Erythroblast (primary cell): ENCODE data around the gene HSFX3.
A peak's percentile ranks its signal among the peaks of the same experiment; 100 is the strongest.
"Not testable (repeated sequence)": the region's sequence is repeated elsewhere in the genome, so short reads cannot be mapped to it uniquely, and the experiment has no call there.

Experiments
- DNase-seq, 2 experiments: peaks; one replicate each; lab custom pipeline; 2025; lab: John Stamatoyannopoulos, UW
- GATA1 ChIP-seq: IDR thresholded peaks from 2 replicates; pipeline ENCODE4 v1.6.1; 2011; ENCODE audit warnings: low read depth, mild to moderate bottlenecking, control low read depth, low read length, moderate library complexity
- POLR2A ChIP-seq: IDR thresholded peaks from 2 replicates; pipeline ENCODE4 v1.6.1; 2011; ENCODE audit warnings: mild to moderate bottlenecking, low read length

HSFX3 gene

DNA sequence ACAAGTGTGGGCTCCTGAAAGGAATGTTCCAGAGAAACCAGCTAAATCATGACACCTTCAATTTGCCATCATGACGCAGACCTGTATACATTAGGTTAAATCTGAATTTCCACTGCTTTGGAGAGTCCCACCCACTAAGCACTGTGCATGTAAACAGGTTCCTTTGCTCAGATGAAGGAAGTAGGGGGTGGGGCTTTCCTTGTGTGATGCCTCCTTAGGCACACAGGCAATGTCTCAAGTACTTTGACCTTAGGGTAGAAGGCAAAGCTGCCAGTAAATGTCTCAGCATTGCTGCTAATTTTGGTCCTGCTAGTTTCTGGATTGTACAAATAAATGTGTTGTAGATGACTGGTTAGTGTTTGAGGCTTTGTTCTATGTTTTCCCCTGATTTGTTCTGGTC, 2.8 kb downstream of the HSFX3 start:
- not testable (repeated sequence) for DNase-seq

DNA sequence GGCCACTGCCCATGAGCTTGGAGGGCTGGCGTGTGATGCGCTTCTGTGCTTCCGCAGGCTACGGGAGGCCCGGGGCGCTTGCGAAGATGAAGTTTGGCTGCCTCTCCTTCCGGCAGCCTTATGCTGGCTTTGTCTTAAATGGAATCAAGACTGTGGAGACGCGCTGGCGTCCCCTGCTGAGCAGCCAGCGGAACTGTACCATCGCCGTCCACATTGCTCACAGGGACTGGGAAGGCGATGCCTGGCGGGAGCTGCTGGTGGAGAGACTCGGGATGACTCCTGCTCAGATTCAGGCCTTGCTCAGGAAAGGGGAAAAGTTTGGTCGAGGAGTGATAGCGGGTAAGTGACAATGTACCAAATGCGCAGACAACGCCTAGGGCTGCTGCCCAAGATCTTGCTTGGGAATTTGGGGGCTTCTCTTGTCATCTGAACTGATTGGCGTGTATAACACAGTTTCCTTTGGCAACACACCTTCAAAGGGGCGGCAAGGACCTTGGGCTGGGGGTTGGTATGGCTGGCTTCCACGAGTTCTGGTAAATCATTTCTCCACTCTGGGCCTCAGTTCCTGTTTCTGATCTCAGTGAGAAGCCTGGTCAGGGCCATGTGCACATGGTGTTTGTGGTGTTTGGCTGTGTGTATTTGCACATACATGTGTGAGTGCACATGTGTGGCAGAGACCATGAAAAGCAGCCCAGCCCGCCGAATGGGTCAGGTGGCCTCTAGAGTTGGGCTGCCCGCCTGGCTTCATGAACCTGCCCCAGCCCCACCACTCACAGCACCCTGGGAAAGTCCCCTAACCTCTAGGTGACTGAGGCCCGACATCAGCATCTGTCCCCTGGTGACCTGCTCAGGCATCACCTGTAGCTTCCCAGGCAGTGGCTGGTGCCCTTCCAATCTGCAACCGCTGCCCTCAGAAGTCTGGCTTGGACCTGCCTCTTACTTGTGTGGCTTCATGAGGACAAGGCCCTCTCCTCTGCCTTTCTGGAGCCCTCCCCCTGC, 3.9 kb downstream of the HSFX3 start:
- DNase-seq: peak; percentile 27 to 40

DNA sequence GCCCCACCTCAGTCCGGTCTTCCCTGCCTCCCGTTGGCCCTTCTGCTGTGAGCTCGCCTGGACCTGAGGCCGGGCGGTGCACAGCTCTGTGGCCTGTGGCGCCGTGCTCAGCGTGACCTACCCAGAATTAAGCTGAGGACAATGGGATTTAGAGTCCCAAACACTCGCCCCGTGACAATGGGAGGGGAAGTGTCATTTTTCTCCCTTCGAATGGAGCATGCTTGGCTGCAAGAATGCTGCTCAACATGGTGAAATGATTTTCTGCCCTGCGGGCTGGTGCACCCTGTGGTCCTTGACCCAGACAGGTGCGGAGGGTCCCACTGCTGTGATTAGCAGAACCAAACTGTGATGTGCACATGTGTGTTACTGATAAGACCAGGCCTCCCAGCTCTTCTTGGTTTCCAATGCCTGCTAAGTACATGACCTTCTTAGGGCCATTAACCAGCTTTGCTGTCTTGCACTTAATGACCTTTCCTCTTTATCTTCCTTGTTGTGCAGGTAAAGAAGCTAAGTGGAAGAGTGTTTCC, 8.1 kb downstream of the HSFX3 start:
- TF ChIP-seq POLR2A (no peak), GATA1 (no peak)
- DNase-seq: peak; percentile 47 to 68

DNA sequence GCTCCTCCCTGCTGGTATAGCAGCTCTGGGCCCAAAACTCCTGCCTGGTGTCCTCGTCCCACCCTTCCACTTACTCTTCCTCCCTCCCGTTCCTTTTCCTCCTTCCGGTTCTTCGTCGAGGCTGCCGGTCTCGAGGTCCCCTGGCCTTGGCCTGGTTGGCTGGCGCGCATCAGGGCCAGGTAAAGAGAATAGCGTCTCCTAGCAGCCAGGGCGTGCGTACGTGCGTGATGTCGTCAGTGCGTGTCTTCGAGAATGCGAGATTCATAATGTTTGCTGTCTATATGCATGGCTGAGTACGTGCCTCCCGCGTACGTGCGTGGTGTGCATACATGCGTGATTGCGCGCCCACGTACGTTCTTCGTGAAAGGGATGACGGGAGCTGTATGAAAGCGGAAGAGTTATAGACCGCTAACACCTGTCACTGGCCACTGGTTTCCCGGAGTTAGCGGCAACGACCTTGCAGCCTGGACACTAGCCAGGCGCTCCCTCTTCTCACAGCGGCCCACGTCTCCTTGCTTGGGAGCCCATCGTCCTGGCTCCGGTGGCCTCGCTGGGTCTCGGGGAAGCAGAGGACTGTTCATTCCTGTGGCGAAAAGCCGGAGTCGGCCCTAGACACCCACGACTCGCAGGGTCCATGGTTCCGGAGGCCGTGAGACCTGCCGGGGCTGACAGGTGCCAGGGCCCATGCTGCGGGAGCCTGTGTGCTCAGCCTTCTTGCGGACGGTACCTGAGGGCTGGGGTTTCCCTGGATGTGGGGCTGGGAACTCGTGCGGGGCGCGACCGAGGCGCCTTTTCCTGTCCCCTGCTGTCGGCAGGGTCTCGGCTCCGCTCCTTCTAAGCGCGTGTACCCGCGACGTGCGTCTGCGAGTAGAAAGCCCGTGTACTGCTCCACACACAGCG, 8.9 kb downstream of the HSFX3 start, which contains the start of gene EOLA1:
Gene EOLA1 (plus strand): TSS at position 392 of the 900 bp plus-strand sequence. CDS start 4,619 bp downstream, outside the sequence.
- DNase-seq: peak; percentile 91 to 95
- TF ChIP-seq GATA1: no peak
- TF ChIP-seq POLR2A: peak; percentile 76

DNA sequence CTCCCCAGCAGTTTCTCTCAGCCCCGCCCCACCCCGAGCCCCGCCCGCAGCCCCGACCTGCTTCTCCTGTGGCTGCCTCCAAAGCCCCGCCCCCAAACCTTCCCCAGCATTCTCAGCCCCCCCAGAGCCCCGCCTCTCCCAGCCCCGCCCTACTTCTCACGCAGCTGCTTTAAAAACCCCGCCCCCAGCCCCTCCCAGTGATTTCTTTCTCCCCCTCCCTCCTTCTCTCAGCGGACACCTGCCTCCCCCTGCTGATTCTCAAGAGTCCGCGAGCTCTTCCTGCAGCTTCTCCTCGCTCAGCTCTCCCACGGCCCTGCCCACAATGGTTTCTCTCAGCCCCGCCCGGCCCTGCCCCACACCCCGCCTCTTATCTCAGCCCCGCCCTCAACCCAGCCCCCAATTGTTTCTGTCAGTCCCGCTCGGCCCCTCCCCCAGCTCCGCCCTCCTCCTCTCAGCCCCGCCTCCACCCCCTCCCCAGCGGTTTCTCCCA, 9.5 kb downstream of the HSFX3 start:
- DNase-seq: peak; percentile 91 to 92
- TF ChIP-seq GATA1 (no peak), POLR2A (no peak)

DNA sequence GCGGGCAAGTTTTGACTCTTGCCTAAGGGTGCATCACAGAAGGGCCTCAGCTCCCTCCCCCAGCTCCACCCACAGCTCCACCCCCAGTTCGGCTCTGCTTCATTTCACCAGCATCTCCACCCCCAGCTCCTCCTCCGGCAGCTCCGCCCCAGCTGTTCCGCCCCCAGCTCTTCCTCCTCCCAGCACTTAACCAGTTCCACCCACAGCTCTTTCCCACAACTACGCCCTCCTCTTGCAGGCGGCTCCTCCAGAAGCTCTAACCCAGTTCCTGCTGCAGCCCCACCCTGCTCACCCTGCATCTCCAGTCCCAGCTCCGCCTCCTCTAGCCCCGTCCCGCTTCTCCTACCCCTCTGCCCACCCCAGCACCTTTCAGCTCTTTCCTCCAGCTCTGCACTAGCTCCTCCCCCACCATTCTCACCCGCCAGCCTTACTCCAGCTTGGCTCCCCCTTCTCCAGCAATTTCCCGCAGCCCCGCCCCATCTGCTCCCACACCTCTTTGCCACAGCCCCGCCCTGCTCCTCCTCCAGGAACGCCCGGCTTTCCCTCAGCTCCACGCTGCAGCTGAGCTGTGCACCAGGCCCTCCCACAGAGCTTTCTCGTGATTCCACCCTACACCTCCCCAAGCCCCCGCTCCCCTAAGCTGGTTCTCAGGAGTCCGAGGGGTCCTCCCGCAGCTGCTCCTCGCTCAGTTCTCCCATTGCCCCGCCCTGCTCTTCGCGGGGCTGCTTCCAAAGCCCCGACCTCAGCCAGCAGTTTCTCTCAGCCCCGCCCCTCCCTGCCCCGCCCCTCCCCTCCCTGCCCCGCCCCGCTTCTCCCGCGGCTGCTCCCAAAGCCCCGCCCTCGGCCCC, 10.2 kb downstream of the HSFX3 start:
- peak; percentile 92 to 93 for DNase-seq
- TF ChIP-seq GATA1 (no peak), POLR2A (no peak)

DNA sequence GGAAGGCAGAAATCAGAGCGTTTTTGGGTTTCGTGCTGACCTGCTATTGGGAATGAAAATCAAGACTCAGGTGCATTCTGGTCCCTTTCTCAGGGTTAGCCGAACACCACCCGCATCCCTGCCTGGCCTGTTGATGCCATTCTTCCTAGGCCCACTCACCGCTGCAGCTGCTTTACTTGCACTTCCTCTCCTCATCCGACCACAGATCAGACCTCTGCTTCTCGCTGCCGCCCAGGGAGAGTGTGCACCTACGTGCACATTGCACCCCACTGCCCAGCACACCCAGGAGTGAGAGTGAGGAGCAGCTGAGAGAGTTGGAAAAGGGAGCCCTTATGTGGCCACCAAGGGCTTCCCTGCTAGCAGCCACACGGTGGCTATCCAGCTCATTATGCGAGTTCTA, 12.2 kb downstream of the HSFX3 start:
- DNase-seq: not testable (repeated sequence)

DNA sequence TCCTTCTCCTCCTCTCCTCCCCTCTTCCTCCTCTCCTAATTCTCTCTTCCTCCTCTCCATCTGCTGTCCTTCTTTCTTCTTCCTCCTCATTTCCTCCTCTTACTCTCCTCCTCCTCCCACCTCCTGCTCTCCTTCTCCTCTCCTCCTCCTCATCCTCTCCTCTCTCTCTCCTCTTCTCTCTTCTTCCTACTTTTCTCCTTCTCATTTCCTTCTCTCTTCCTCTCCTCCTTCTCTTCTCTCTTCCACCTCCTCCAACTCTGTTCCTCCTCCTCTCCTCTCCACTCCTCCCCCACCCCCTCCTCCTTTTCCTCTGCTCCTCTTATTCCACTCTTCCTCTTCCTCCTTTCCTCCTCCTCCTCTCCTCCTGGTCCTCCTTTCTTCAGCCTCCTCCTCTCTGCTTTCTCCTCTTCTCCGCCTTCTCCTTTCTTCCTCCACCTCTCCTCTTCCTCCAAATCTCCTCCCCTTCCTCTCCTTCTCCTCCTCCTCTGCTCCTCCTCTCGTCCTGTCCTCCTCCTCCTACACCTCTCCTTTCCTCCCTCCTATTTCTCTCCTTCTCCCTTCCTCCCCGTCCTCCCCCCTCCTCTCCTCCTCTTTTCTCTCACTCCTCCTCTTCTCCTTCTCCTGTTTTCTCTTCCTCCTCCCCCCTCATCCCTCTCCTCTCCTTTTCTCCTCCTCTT, 14.7 kb downstream of the HSFX3 start:
- DNase-seq: not testable (repeated sequence)

DNA sequence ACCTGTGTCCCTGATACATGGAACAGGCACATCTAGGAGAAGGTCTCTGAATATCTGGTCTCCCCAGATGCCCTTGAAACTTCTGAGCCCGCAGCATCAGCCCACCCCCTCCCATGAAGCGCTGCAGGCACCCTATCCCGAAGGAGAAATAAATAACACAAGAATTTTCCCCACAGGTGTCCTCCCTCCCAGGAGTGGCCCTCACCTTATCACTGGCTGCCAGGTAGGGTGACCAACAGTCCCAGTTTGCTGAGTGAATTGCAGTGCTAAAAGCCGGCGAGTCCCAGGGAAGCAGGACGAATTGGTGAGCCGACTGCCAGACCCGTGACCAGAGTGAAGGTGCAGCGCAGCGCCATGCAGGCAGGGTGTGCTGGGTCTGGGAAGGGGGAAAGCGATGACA, 15.7 kb downstream of the HSFX3 start:
- not testable (repeated sequence) for DNase-seq

DNA sequence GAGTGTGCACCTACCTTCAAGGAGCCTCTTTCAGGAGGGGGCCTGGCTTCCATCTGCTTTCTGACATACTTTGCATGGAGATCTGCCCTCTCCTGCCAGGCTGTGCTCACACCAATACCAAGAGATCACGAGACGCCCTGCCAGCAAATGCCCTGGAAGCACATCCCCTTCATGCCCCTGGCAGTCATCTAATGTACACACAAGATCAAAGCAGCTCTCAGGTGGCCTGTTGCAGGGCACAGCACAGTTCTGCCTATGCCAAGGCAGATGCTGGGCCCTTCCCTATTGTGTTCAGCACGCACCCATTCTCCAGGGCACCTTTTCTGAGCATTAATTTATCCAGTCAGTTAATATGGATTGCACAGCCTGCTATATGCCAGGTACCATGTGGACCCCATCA, 16.9 kb downstream of the HSFX3 start:
- DNase-seq: not testable (repeated sequence)

DNA sequence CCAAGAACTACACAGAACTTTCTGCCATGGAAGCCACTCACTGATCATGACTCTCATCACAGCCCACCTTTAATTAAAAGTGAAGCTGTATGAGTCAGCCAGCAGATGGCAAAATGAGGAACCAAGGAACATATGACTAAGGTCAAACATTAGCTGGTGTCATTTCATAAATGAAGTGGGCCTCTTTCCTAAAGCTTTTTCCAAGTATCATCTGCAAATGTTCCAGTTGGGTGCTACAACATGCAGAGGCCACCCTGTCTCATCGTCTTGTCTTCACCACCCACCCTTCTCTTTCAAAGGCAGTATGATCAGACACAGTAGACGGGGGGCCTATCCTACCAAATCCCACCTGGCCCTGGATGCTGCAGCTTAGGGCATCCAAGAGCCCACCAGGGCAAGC, 18.1 kb downstream of the HSFX3 start:
- DNase-seq: no peak

DNA sequence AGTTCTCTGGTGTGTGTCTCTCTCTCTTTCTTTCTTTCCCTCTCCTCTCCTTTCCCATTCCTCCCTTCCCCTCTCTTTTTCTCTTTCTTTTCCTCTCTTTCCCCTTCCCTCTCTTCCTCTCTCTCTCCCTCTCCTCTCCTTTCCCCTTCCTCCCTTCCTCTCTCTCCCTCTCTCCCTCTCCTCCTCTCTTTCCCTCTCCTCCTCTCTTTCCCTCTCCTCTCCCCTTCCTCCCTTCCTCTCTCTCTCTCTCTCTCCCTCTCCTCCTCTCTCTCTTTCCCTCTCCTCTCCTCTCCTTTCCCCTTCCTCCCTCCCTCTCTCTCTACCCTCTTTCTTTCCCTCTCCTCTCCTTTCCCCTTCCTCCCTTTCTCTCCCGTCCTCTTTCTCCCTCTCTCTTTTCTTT, 21.3 kb downstream of the HSFX3 start:
- TF ChIP-seq GATA1 (no peak), POLR2A (no peak)
- DNase-seq: no peak

More for the DNA sequence above, 18.1 kb downstream of the HSFX3 start:
- TF ChIP-seq POLR2A (no peak), GATA1 (no peak)

DNA sequence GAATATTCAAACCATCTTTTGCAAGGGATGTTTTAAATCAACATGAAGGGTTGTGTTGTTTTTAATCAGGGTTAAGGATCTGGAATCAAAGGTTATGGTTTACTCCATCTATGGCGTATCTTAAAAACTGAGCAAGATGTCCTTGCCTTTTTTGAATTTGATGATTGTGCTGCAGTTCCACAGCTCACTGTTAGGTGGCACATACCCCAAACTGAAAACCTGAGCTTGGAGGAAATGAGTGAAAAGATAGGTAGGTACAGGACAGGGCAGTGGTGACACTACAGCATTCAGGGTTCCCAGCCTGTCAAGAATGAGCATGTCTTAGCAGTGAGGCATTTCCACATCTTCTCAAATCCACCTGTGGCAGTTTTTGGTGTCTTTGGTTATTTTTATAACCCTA, 22.0 kb downstream of the HSFX3 start:
- peak; percentile 42 to 53 for DNase-seq
- TF ChIP-seq GATA1 (no peak), POLR2A (no peak)

DNA sequence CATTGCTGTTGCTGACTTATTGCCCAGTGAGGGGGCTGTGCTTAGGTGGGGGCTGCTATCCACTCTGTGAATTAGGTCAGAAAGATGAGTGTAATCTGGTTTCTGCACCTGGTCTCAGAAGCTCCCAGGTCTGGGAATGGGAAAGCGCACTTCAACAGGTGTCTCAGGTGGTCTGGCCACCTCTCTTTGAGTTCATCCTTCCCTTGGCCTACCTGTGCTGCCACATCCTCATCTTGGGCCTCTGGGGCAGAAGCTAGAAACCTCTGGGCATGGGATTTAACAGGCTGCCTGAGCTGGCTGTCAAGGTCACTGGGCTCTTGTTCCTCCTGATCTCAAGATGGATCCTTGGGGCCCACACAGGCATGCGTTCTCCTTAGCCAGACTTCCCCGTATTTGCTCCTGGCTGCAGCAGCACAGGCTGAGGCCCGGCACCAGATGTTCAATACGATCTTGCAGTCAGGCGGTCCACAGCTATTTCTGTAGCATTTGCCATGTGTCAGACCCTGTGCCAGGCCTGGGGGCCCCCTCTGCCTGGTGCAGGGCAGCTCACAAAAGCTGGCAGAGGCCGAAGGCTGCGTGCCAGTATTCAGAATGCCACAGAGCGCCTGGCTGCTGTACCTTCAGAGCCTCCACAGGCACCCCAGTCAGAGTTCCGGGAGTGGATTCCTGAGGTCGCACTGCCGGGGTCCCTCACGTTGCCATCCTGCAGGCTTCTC, 23.2 kb downstream of the HSFX3 start:
- not testable (repeated sequence) for DNase-seq

DNA sequence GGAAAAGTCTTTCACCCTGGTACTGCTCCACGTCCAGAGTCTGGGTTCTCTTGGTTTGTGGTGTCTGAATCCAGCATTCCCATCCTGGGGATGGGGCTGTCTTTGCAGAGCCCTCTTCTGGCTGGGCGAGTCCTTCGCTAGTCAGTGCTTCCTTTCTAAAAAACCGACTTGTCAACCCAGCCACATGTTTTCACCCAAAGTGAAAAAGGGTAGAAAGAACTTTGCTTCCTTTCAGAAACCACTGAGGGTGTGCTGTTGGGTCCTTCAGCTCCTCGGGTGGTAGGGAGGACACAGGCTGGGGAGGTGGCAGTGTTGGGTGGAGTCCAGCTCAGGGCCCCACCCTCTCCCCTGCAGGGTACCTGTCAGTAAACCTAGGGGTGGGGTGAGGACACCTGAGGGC, 23.8 kb downstream of the HSFX3 start:
- peak in 1 of 2 experiments; percentile 2 for DNase-seq

DNA sequence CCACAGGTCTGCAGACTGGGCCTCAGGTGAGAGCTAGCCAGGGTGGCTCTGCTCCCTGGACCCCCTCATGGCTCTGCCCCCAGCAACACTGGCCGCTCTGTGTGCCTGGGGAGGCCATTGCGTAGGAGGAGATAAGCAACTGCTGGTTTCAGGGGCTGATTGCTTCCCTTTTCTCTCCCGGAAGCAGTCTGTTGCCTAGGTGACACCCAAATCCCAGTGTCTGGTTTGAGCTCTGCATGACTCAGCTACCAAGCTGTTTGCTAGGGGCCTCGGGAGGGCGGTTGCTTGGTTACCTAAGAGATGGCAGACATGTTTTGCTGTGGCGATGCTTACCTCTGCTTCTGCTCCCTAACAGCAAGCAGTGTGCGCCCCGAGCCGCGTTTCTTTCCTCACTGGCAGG, 24.3 kb downstream of the HSFX3 start:
- peak; percentile 80 to 86 for DNase-seq
